Astrocyte of the spinal cord (primary cell): ENCODE measurements around the gene SUPT3H.

Source experiments
- DNase-seq: peaks from one replicate; pipeline ENCODE4 v3.0.0; 2011; ENCODE audit warnings: low read depth, low spot score
- H3K4me3 ChIP-seq: 2 replicates; pipeline ENCODE4 v1.5.1; 2011; ENCODE audit warnings: low read depth, mild to moderate bottlenecking, low read length, moderate library complexity
- in situ Hi-C: cut with HindIII; loops from 2 replicates; pipeline ENCODE4 v1.10.0; 2017; ENCODE audit warnings: low sequenced_read_pairs
- TF ChIP-seq, protein P1 (sequence below): IDR thresholded peaks from 2 replicates; pipeline ENCODE4 v1.5.1; 2012; ENCODE audit warnings: low read depth, mild to moderate bottlenecking, low read length, inconsistent platforms

SUPT3H gene

DNA sequence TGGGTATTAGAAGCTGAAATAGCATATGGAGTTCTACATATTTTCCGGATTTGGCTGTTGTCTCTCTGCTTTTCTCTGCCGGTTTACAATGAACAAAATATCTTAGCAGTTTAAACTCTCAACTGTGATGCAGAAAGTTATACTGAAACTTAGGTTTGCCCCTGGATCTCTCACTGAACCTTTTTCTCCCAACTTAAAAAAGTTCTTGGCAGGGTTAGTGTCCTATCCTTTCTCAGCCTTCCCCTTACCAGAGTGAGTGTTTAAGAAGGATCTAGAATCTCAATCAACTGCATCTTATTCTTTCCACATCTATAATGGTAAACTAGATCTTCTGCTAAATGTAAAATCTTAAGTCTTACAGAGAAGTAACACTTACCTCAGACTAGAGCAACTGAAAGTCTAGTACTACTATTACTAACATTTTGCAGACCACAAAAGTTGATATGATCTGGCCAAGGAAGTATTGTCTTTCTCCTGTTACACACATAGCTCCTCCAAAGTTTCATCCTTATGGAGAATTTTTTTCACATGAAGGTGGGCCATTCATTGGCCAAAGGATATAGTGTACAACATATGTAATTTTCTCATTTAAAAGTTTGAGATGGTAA lies 441.9 kb downstream of the SUPT3H start:
- TF ChIP-seq, protein P1, sequence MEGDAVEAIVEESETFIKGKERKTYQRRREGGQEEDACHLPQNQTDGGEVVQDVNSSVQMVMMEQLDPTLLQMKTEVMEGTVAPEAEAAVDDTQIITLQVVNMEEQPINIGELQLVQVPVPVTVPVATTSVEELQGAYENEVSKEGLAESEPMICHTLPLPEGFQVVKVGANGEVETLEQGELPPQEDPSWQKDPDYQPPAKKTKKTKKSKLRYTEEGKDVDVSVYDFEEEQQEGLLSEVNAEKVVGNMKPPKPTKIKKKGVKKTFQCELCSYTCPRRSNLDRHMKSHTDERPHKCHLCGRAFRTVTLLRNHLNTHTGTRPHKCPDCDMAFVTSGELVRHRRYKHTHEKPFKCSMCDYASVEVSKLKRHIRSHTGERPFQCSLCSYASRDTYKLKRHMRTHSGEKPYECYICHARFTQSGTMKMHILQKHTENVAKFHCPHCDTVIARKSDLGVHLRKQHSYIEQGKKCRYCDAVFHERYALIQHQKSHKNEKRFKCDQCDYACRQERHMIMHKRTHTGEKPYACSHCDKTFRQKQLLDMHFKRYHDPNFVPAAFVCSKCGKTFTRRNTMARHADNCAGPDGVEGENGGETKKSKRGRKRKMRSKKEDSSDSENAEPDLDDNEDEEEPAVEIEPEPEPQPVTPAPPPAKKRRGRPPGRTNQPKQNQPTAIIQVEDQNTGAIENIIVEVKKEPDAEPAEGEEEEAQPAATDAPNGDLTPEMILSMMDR = no peak
- no peak for DNase-seq
- in situ Hi-C loops = no loop called here
- no peak overlapping the region for H3K4me3 ChIP-seq

DNA sequence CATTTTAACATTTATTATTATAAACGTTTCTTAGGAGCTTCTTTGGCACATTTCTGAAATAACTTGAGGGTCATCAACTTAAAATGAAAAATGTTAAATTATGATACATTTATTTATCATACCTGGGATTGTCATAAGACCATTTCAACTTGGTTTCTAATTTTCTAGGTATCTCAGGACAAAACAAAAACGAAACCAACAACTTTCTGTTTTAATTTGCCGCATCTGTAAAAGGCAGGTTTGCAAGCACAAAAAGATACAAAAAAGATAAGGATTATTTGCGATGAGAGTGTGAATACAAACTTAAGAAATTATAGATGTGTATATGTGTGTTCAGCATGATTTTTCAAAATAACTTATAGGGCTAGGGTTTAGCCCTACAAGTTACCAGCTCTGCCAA lies 444.6 kb downstream of the SUPT3H start:
- DNase-seq = no peak
- TF ChIP-seq, protein P1 = no peak
- in situ Hi-C loops = no loop called here
- no peak overlapping the region for H3K4me3 ChIP-seq

DNA sequence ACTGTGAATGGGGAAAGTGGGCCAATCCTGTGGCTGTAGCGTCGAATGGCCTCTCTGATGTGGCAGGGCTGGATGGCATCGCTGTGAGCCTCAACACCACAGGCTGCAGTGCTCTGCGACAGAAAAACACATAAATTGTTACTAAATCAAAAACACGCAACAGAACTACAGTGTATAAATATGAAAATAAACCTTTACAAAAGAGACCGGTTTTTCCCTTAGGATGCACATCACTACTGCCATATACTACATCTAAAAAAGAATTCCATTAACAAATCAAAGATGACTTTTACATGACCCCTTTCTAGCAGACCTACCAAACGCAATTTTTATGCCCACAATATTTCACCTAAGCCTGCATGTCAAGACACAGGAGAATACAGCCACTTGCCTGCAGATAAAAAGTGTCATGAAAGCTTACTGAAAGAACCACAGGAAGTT lies 445.1 kb downstream of the SUPT3H start:
- no peak for DNase-seq
- in situ Hi-C loops = no loop called here
- TF ChIP-seq, protein P1 = no peak
- no peak overlapping the region for H3K4me3 ChIP-seq

DNA sequence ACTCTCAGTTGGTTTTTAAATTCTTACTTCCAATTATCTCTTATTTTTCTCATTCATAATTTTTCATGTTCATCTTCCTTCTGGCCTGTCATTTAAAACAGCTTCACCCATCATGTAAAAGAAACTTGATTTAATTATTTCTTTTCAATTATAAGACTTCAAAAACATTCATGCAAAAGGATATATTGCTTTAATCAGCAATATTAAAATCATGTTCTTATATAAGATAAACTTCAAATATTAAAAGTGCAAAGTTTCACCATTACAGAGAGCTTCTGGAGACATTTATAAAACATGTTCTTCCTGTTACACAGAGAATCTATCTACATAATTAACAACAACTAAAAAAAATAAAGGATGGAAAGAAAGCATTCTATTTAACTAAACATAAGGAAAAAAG lies 446.3 kb downstream of the SUPT3H start:
- no peak overlapping the region for H3K4me3 ChIP-seq
- TF ChIP-seq, protein P1 = no peak

DNA sequence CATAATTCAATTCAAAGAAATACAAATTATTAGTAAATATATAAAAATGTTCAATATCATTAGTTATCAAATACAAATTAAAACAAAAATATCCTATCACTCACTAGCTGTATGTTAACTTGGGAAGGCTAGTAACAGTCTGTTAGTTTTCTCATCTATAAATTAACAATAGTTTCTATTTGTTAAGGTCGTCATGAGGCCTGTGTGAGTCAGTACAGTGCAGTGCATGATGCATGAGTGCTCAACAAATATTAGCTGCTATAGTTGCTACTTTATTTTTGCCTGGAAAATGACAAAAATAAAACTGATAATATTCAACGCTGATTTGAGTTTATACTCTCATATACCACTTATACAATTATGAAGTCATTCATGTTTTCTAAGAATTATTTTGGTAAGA lies 451.2 kb downstream of the SUPT3H start:
- no peak for DNase-seq
- H3K4me3 ChIP-seq = no peak overlapping the region
- TF ChIP-seq, protein P1 = no peak
- in situ Hi-C loops = no loop called here

More for the DNA sequence above, 446.3 kb downstream of the SUPT3H start:
- in situ Hi-C loops = no loop called here
- no peak for DNase-seq

DNA sequence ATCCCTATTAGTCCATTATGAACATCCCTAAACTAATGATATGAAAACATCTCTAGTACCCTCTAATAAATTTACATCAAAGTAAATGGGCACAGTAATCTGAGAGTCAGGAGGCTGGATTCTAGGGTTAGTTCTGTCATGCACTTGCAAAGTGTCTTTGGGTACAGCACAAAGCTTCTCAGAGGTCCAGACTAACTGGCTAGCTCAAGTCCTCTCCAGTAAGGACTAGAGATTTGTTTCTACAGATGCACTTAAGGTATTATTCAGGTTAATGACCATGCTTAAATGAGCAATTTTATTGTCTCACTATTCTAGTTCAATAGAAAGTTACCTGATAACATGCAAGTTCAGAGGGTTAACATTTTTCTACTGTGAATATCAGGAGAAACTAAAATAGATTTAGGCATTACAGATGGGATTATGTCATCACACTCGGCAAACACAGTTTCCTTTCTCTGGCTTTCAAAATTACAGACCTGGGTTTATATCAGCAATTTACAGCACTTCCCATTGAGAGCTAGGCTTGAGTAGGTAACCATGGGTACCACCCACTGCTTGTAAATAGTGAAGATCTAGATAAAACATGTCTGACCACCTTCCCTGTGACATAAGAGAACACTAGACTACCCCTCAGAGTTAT lies 452.5 kb downstream of the SUPT3H start:
- no peak overlapping the region for H3K4me3 ChIP-seq
- in situ Hi-C loops = no loop called here
- peak; percentile 56 for DNase-seq
- TF ChIP-seq, protein P1 = no peak
